Stimulated activated CD4-positive, alpha-beta T cell treated with anti-CD3 and anti-CD28 coated beads, Interleukin-1b, Interleukin-23, amount 100 ng/mL, for 24 hours (primary cell): ENCODE measurements around the gene SH3TC1.

ENCODE experiments used
- DNase-seq, 4 experiments: peaks; one replicate each; pipeline ENCODE4 v3.0.0-alpha.2; 2020; ENCODE audit warnings: low read depth in 4 of 4, low spot score in 1 of 4

SH3TC1 gene

GRCh38 chr4:8213121-8213520 lies 14.0 kb downstream of the SH3TC1 start:
- DNase-seq: no peak

- no peak for DNase-seq
These were observed 15.0 kb downstream of the SH3TC1 start for GRCh38 chr4:8214136-8214535.

- no peak for DNase-seq
These were observed 15.9 kb downstream of the SH3TC1 start for GRCh38 chr4:8215001-8215427.

DNA sequence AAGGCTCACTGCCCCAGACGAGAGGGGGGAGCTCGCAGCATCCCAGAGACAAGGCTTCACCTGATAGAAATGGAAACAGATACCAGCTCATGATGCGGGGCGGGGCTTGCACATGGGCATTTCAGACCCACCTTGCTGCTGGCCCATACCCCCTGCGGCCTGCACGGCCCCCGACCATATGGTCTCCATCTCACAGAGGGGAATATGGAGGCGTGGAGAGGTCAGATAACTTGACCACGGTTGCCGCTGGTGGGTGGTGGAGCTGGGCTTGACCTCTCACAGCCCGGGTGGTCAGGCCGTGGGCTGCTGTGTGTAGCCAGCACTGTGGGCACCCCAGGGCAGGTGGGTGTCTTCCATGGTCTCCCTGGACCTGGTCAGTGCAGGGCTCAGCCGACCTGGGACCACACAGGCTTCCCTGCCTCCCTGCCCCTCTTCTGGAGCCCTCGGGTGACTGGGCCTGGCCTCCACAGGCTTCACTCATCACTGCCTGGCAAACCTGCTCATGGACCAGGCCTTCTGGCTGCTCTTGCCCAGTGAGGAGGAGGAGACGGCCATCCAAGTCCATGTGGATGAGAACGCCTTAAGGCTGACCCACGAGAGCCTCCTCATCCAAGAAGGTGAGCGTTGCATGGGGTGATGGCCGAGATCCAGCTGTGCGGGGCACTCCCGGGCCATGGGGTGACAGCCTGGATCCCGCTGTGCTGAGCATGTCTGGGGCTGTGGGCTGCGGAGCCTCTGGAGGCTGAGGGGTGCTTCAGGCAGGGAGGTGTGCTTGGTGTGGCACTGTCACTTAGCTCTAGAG lies 16.8 kb downstream of the SH3TC1 start:
- no peak for DNase-seq

DNA sequence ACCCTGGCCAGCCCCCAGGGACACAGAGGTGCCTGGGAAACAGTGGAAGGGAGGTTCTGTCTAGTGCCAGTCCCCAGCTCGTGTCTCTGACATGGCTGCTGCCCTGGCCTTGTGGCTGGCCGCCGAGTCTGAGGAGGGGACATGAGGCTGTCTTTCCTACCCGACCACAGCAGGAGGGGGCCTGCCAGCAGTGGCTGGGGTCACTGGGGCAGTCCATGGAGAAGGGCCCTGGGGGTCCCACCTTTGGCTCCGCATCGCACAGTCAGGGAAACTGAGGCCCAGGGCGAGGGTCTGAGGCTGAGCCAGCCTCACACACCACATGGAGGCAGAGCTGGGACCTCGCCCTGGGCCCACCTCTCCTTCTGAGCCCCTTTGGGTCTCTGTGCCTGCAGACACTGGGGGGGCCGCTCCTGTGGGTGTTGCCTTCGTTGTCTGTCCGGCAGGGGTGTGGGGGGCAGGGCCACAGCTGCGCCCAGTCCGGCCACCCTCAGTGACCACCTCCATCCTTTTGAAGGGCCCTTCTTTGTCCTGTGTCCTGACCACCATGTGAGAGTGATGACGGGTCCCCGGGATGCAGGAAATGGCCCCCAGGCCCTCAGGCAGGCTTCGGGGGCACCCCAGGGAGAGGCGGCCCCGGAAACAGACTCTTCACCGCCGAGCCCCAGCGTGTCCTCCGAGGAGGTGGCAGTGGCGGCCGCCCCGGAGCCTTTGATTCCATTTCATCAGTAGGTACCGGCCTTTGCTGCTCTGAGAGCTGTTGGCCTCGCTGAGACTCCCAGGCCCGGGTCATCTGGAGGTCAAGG lies 17.6 kb downstream of the SH3TC1 start:
- DNase-seq: no peak

DNA sequence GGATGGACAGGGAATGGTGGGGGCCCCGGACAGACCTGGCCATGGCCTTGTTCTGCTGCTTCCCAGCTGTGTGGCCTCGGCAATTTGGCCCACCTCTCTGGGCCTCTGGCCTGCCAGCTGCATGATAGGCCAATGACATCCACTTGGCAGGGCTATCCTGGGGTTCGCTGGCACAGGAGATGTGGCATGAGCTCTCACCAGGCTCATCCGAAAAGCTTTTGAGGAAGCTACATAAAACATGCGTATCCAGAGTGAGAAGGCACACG lies 18.1 kb downstream of the SH3TC1 start:
- DNase-seq: no peak

GRCh38 chr4:8217871-8218270 lies 18.8 kb downstream of the SH3TC1 start:
- DNase-seq: no peak

DNA sequence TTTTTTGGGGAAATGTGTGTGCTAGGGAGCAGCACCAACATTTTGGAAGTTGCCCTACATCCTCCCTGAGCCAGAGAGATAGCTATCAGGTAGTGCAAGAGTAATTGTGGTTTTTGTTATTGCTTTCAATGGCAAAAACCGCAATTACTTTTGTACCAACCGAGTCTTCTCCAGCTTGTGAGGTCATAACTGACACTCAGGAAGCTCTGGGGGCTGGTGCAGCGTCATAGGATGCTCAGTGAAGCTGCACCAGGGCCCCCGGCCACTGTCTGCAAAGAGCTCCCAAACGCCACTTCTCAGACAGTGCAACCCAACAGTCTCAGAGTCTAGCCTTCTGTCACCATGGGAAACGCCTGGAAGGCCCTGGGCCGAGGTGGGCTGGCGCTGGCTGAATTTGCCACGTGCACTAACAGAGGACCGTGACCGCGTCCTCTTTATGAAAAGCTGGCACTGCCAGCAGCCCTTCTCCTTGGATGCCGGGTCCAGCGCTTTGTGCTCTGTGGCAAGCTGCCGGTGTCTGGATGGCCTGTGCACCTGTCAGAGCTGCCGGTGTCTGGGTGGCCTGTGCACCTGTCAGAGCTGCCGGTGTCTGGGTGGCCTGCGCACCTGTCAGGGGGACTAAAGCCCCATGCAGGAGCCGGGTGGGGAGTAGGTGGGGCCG lies 19.4 kb downstream of the SH3TC1 start:
- no peak for DNase-seq

DNA sequence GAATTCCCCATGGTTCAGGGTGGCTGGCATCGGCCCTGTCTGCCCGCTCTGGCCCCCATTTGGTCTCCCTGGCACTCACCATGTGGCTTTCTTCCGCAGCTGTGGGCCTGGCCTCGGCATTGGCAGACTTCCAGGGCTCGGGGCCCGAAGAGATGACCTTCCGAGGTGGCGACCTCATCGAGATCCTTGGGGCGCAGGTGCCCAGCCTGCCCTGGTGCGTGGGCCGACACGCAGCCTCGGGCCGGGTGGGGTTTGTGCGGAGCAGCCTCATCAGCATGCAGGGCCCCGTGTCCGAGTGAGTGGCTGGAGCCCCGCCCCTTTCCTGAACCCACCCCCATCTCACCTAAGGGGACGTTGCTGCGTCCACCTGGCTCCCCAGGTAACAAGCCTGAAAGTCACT lies 20.1 kb downstream of the SH3TC1 start:
- no peak for DNase-seq

DNA sequence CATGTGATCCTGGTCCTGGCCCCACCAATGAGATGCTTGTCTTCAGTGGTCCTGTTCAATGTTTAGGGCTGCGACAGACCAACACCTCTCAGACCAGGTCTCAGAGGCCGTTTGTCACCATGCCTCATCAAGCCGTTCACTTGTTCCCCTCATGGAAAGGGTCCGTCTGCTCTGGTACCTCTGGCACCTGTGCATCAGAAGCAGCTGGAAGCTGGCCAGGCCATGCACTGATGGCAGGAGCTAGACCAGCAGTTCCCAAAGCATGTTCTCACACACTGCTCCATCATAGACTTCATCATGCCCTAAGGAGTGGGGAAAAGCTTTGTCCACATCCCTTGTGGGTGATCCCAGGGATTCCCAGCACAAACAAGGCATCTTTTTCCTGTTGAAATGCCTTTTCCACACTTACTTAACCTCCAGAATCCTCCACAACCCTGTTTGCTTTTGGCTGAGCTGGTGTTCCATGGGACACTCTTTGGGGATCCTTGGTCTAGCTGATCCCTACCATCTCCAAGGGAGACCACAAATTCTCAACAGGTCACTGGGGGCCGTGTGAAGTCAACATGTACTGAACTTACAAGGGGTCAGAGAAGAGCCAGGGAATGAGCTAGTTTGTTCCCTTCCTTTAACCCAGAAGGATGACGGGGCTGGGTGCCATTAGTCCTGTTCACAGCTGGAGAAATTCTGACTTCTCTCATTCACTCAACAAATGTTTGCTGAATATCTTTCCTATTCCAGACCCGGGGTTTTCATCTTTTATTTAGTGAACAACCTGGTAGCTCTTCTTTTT lies 21.8 kb downstream of the SH3TC1 start:
- no peak for DNase-seq

DNA sequence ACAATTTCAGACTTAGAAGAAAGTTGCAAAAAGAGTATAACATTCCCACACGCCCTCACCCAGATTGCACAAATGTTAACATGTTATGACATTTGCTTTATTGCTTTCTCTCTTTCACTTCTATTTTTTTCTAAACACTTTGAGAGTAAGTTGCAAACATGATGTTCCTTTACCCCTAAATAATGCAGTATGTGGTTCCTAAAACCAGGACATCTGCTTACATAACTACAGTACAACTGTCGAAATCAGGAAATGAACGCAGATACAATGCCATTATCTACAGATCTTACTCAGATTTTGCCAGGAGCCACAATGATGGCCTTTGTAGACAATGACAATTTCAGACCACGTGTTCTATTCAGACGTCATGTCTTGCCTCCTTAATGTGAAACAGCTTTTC lies 22.4 kb downstream of the SH3TC1 start:
- DNase-seq: no peak

GRCh38 chr4:8221985-8222384 lies 22.9 kb downstream of the SH3TC1 start:
- no peak for DNase-seq

- no peak for DNase-seq
These were observed 23.7 kb downstream of the SH3TC1 start for GRCh38 chr4:8222609-8223388.

GRCh38 chr4:8224267-8224974 lies 25.3 kb downstream of the SH3TC1 start:
- DNase-seq: no peak

DNA sequence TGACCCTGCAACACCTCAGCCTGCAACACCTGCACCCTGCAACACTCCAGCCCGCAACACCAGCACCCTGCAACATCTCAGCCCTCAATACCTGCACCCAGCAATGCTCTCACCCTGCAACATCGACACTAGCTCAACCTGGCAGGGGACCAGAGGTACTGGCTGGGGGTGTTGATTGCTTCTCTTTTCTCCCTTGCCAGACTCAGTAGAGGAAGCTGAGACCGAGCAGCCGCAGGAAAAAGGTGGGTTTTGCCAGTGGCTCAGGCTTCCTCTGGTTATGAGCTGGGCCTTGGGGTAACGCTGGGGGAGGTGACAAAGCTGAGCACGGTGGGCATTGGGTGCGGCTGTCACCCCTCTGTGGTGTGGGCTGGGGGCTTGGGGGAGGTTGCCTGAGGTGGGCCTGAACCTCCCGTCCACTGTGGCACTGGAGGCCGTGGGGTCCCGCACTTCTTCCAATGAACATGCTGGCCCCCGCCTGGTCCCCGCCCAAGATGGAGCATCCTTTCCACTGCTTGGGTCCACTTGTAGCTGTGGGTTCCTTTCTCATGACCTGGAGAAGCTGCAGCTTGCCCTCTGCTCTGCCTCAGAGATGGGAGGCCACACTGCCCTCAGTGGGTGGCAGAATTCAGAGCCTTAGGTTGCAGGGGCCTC lies 26.0 kb downstream of the SH3TC1 start:
- DNase-seq: no peak

DNA sequence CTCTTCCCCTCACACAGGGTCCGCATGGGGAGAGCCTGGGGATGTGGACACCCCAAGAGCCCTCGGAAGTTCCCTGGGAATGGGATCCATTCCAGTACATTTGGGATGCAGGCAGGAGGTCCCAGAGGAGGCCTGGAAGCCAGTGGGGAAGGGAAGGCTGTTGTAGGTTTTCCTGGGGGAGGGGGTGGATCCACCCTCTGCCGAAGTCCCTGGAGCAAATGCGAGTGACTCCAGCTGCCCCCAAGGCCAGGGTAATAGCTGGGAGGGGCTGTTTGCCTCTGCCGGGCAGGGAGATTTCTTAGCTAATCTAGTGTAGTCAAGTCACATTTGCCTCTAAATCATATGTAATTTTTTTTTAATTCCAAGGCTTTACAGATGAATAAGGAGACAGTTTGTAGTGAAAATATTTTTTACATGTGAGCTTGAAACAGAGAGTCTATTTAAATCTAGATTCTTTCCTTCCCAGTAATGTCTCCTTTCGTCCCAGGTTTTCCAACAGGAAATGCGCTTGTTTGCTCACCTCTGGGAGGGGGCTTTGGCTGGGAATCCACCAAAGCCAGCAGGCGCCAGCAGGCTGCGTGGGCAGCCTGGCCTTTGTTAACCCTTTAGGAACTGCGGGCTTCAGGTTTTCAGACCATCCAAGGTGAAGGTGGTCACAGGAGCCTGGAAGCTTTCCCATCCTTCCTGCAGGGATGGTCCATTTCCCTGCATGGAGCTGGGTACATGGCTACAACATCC lies 26.8 kb downstream of the SH3TC1 start:
- DNase-seq: no peak

- no peak for DNase-seq
These were observed 28.2 kb downstream of the SH3TC1 start for GRCh38 chr4:8227201-8227770.

- no peak for DNase-seq
These were observed 28.8 kb downstream of the SH3TC1 start for GRCh38 chr4:8227771-8228318.
